HCT116 (cell line): ENCODE measurements around the gene BCO2. TPM values are rescaled to one million over a fixed set of nuclear protein-coding genes. Genes with fewer than 3 reads are reported as not detected.

Experiments
- ATAC-seq: fragments of 200-7000 bp; cut with Tn5 transposase; 2 replicates; pipeline ENCODE4 v1.9.1; 2020; ENCODE audit warnings: mild to moderate bottlenecking, moderate library complexity
- BruUV-seq: library from RNA; stranded (reverse); fragments of 400-500 nt; replicated peaks from 2 replicates; lab custom pipeline; 2021; lab: Mats Ljungman, UMichigan
- CTCF ChIA-PET: fragments of 300-600 bp; sonication (Branson Sonifier 250); formaldehyde crosslinking; loops from one replicate; lab custom pipeline; 2021; ENCODE audit warnings: antibody characterized with exemption; lab: Charles Lee
- POLR2A ChIA-PET: fragments of 300-600, 350-600 bp; sonication (Branson Sonifier 250); formaldehyde crosslinking; loops from one replicate; lab custom pipeline; 2021; ENCODE audit warnings: antibody characterized with exemption; lab: Charles Lee
- RAD21 ChIA-PET, 2 experiments: fragments of 300-600 bp; sonication (Branson Sonifier 250); formaldehyde crosslinking; loops; one replicate each; lab custom pipeline; 2023; ENCODE audit warnings: low total read pairs in 2 of 2; ENCODE audit not compliant: uncharacterized antibody in 2 of 2, unreplicated experiment in 2 of 2, low non-redundant PET in 1 of 2; lab: Charles Lee
- DNase-seq: peaks from one replicate; pipeline ENCODE4 v3.0.0-alpha.2; 2010; ENCODE audit warnings: low read depth, low spot score
- H2AFZ ChIP-seq: fragments of 200-600 bp; shearing (Covaris generic), sonication (generic); 2 replicates; pipeline ENCODE4 v1.6.1; 2017; ENCODE audit warnings: low read depth, mixed run types, mixed read lengths, antibody characterized with exemption, low read length; ENCODE audit not compliant: poor library complexity, severe bottlenecking
- H3K27ac ChIP-seq: 2 replicates; pipeline ENCODE4 v1.5.1; 2012; ENCODE audit warnings: low read depth, low read length
- H3K27me3 ChIP-seq: fragments of 200-600 bp; sonication (generic); 2 replicates; pipeline ENCODE4 v1.6.1; 2016; ENCODE audit warnings: mixed run types, low read length, mixed read lengths; ENCODE audit not compliant: insufficient read depth
- H3K36me3 ChIP-seq, 2 experiments: fragments of 200-500 bp in 1 of 2; fragments of 200-600 bp in 1 of 2; sonication (Bioruptor generic) in 1 of 2; sonication (generic) in 1 of 2; 2 replicates each; pipeline versions ENCODE4 v1.5.1 to v1.6.1; 2014 to 2016; ENCODE audit warnings: low read length in 2 of 2, inconsistent platforms in 1 of 2, mixed read lengths in 1 of 2, mixed run types in 1 of 2; ENCODE audit not compliant: insufficient read depth in 2 of 2, control insufficient read depth in 1 of 2
- H3K4me1 ChIP-seq, 2 experiments: fragments of 200-600 bp in 1 of 2; sonication (generic) in 1 of 2; 2 replicates each; pipeline versions ENCODE4 v1.5.1 to v1.6.1; 2012 to 2017; ENCODE audit warnings: low read length in 2 of 2, inconsistent platforms in 1 of 2, mild to moderate bottlenecking in 1 of 2, mixed read lengths in 1 of 2, mixed run types in 1 of 2, moderate library complexity in 1 of 2; ENCODE audit not compliant: insufficient read depth in 2 of 2, control insufficient read depth in 1 of 2
- H3K4me2 ChIP-seq: fragments of 200-600 bp; sonication (generic); 2 replicates; pipeline ENCODE4 v1.6.1; 2017; ENCODE audit warnings: mixed run types, low read length, mixed read lengths
- H3K4me3 ChIP-seq, 2 experiments: fragments of 200-600 bp in 1 of 2; sonication (generic) in 1 of 2; replicated peaks in 1 of 2; 2 replicates each; pipeline ENCODE4 v1.5.1; 2011 to 2016; ENCODE audit warnings: low read length in 2 of 2, control low read depth in 1 of 2, low read depth in 1 of 2, mild to moderate bottlenecking in 1 of 2, mixed read lengths in 1 of 2, mixed run types in 1 of 2
- H3K79me2 ChIP-seq: fragments of 200-600 bp; sonication (generic); 2 replicates; pipeline ENCODE4 v1.6.1; 2017; ENCODE audit warnings: mild to moderate bottlenecking, mixed run types, low read length, moderate library complexity, mixed read lengths; ENCODE audit not compliant: insufficient read depth
- H3K9ac ChIP-seq: fragments of 200-600 bp; sonication (generic); 2 replicates; pipeline ENCODE4 v1.6.1; 2016; ENCODE audit warnings: low read length, mixed read lengths
- H3K9me2 ChIP-seq: fragments of 200-600 bp; sonication (generic), shearing (Covaris generic); 2 replicates; pipeline ENCODE4 v1.6.1; 2017; ENCODE audit warnings: mixed run types, mild to moderate bottlenecking, moderate library complexity; ENCODE audit not compliant: insufficient read depth
- H3K9me3 ChIP-seq, 2 experiments: fragments of 200-500 bp in 1 of 2; fragments of 200-600 bp in 1 of 2; sonication (Bioruptor generic) in 1 of 2; sonication (generic) in 1 of 2; 2 replicates each; pipeline ENCODE4 v1.6.1; 2014 to 2017; ENCODE audit warnings: low read length in 2 of 2, mixed read lengths in 2 of 2, inconsistent platforms in 1 of 2, low read depth in 1 of 2, mild to moderate bottlenecking in 1 of 2, mixed run types in 1 of 2, moderate library complexity in 1 of 2; ENCODE audit not compliant: control insufficient read depth in 1 of 2, insufficient read depth in 1 of 2
- H4K20me1 ChIP-seq: fragments of 200-600 bp; sonication (generic), shearing (Covaris generic); 2 replicates; pipeline ENCODE4 v1.6.1; 2017; ENCODE audit warnings: mixed run types, mild to moderate bottlenecking, moderate library complexity; ENCODE audit not compliant: insufficient read depth
- CTCF ChIP-seq, 3 experiments: fragments of 200-600 bp in 1 of 3; sonication (generic) in 1 of 3; IDR thresholded peaks in 2 of 3; conservative IDR thresholded peaks in 1 of 3; 2 replicates each; pipeline ENCODE4 v1.5.1; 2012 to 2017; ENCODE audit warnings: low read depth in 2 of 3, low read length in 2 of 3, antibody characterized with exemption in 1 of 3, borderline replicate concordance in 1 of 3, control low read depth in 1 of 3, mild to moderate bottlenecking in 1 of 3, mixed read lengths in 1 of 3, mixed run types in 1 of 3, moderate library complexity in 1 of 3; ENCODE audit not compliant: insufficient read depth in 1 of 3
- EGR1 ChIP-seq: IDR thresholded peaks from 2 replicates; pipeline ENCODE4 v1.6.1; 2012; ENCODE audit warnings: low read depth
- ELF1 ChIP-seq: IDR thresholded peaks from 2 replicates; pipeline ENCODE4 v1.6.1; 2012; ENCODE audit warnings: low read depth, borderline replicate concordance
- EZH2 ChIP-seq: fragments of 200-600 bp; sonication (generic); IDR thresholded peaks from 2 replicates; pipeline ENCODE4 v1.6.1; 2017; ENCODE audit warnings: antibody characterized with exemption, mixed run types
- JUND ChIP-seq: IDR thresholded peaks from 2 replicates; pipeline ENCODE4 v1.6.1; 2012
- MAX ChIP-seq: IDR thresholded peaks from 2 replicates; pipeline ENCODE4 v1.6.1; 2012
- POLR2A ChIP-seq: IDR thresholded peaks from 2 replicates; pipeline ENCODE4 v1.7.0; 2011; ENCODE audit warnings: borderline replicate concordance; ENCODE audit not compliant: insufficient read depth, insufficient read length; ENCODE audit errors: extremely low read depth
- POLR2AphosphoS5 ChIP-seq: IDR thresholded peaks from 2 replicates; pipeline ENCODE4 v1.6.1; 2011; ENCODE audit warnings: mild to moderate bottlenecking, low read depth, low read length, moderate library complexity
- RAD21 ChIP-seq: IDR thresholded peaks from 2 replicates; pipeline ENCODE4 v1.6.1; 2012; ENCODE audit warnings: low read depth, mild to moderate bottlenecking
- SIN3A ChIP-seq: IDR thresholded peaks from 2 replicates; pipeline ENCODE4 v1.6.1; 2012; ENCODE audit warnings: low read depth
- SP1 ChIP-seq: IDR thresholded peaks from 2 replicates; pipeline ENCODE4 v1.6.1; 2012; ENCODE audit warnings: low read depth
- SRF ChIP-seq: IDR thresholded peaks from 2 replicates; pipeline ENCODE4 v1.6.1; 2012; ENCODE audit warnings: low read depth
- TCF7L2 ChIP-seq: IDR thresholded peaks from 2 replicates; pipeline ENCODE4 v1.7.0; 2011; ENCODE audit warnings: borderline replicate concordance, inconsistent platforms; ENCODE audit not compliant: insufficient read depth, insufficient read length; ENCODE audit errors: extremely low read depth
- YY1 ChIP-seq: IDR thresholded peaks from 2 replicates; pipeline ENCODE4 v1.6.1; 2011; ENCODE audit warnings: low read length, low read depth, moderate library complexity, mild to moderate bottlenecking; ENCODE audit not compliant: insufficient replicate concordance; ENCODE audit errors: extremely low read depth
- ZBTB33 ChIP-seq: IDR thresholded peaks from 2 replicates; pipeline ENCODE4 v1.6.1; 2011; ENCODE audit warnings: mild to moderate bottlenecking, low read length, moderate library complexity; ENCODE audit not compliant: insufficient replicate concordance; ENCODE audit errors: extremely low read depth
- ZNF274 ChIP-seq: fragments of 200-500 bp; sonication (Bioruptor generic); IDR thresholded peaks from 2 replicates; pipeline ENCODE4 v1.6.1; 2014; ENCODE audit warnings: mild to moderate bottlenecking, low read depth, low read length, inconsistent platforms
- intact Hi-C: fragments of 100-400 bp; cut with micrococcal nuclease; formaldehyde crosslinking; loops from 2 replicates; pipeline ENCODE4 v1.10.0; 2022
- total RNA-seq: library from RNA; stranded (reverse); gene quantifications from one replicate; pipeline ENCODE4 v1.2.1, GENCODE V29; 2021; ENCODE audit not compliant: unreplicated experiment
- TF ChIP-seq, protein P1 (sequence below): IDR thresholded peaks from 2 replicates; pipeline ENCODE4 v1.6.1; 2012; ENCODE audit warnings: low read depth

The BCO2 gene
- total RNA-seq, 1 experiment from 2014 or later = 4.0 TPM

DNA sequence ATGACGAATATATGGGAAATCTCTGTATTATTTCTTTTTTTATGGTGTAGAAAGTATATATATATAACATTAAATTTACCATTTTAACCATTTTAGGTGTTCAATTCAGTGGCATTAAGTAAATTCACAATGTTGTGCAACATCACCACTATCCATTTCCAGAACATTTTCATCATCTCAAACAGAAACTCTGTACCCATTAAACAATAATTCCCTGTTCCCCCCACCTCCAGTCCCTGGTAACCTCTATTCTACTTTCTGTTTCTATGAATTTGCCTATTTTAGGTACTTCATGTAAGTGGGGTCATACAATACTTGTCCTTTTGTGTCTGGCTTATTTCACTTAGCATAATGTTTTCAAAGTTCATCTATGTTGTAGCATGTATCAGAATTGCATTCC lies 35.6 kb downstream of the BCO2 start:
- ChIA-PET POLR2A (no interaction called here), CTCF (no interaction called here), RAD21 (no interaction called here)
- Histone ChIP-seq H3K27me3 (no peaks in the 10 kb centered on the region), H3K27ac (no peak overlapping the region), H3K4me3 (no peak overlapping the region), H3K9ac (no peak overlapping the region), H3K79me2 (no peaks in the 10 kb centered on the region), H3K4me2 (no peak overlapping the region), H3K36me3 (no peaks in the 10 kb centered on the region), H3K4me1 (peaks cover 2 to 8% of the 10 kb centered on the region in 2 experiments; a peak in 2 of 4 replicates), H4K20me1 (no peaks in the 10 kb centered on the region), H2AFZ (no peak overlapping the region), H3K9me2 (no peaks in the 10 kb centered on the region), H3K9me3 (no peaks in the 10 kb centered on the region)
- intact Hi-C loops = no loop called here
- BruUV-seq = no TSS peak
- no peak for TF ChIP-seq POLR2AphosphoS5
- TF ChIP-seq, protein P1, sequence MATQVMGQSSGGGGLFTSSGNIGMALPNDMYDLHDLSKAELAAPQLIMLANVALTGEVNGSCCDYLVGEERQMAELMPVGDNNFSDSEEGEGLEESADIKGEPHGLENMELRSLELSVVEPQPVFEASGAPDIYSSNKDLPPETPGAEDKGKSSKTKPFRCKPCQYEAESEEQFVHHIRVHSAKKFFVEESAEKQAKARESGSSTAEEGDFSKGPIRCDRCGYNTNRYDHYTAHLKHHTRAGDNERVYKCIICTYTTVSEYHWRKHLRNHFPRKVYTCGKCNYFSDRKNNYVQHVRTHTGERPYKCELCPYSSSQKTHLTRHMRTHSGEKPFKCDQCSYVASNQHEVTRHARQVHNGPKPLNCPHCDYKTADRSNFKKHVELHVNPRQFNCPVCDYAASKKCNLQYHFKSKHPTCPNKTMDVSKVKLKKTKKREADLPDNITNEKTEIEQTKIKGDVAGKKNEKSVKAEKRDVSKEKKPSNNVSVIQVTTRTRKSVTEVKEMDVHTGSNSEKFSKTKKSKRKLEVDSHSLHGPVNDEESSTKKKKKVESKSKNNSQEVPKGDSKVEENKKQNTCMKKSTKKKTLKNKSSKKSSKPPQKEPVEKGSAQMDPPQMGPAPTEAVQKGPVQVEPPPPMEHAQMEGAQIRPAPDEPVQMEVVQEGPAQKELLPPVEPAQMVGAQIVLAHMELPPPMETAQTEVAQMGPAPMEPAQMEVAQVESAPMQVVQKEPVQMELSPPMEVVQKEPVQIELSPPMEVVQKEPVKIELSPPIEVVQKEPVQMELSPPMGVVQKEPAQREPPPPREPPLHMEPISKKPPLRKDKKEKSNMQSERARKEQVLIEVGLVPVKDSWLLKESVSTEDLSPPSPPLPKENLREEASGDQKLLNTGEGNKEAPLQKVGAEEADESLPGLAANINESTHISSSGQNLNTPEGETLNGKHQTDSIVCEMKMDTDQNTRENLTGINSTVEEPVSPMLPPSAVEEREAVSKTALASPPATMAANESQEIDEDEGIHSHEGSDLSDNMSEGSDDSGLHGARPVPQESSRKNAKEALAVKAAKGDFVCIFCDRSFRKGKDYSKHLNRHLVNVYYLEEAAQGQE = no peak
- TF ChIP-seq CTCF (IDR thresholded peaks at IDR 0.05 in 2 of 3, conservative IDR thresholded peaks at IDR 0.05 in 1 of 3; ENCODE audit: borderline replicate concordance in 1 of 3, insufficient read depth in 1 of 3, low read depth in 2 of 3, low read length in 2 of 3) = no peak
- TF ChIP-seq TCF7L2 = no peak
- TF ChIP-seq EGR1 = no peak
- TF ChIP-seq POLR2A = no peak
- TF ChIP-seq SIN3A = no peak
- TF ChIP-seq MAX = no peak
- TF ChIP-seq SP1 = no peak
- no peak for TF ChIP-seq ELF1
- TF ChIP-seq RAD21 = no peak
- no peak for TF ChIP-seq EZH2
- TF ChIP-seq ZNF274 = no peak
- no peak for TF ChIP-seq YY1
- no peak for TF ChIP-seq JUND
- TF ChIP-seq ZBTB33 = no peak
- TF ChIP-seq SRF = no peak
- no peak for ATAC-seq
- DNase-seq = no peak
